H9 (cell line): Measurements from ENCODE around the gene DCAF6. TPM values are rescaled to one million over a fixed set of nuclear protein-coding genes. Genes with fewer than 3 reads are reported as not detected.

Source experiments
- DNase-seq: peaks from one replicate; pipeline ENCODE4 v3.0.0-alpha.2; 2017
- H2AFZ ChIP-seq: one replicate; pipeline ENCODE4 v1.6.1; 2013; ENCODE audit warnings: mild to moderate bottlenecking, low read length, control low read depth, moderate library complexity
- H2AK5ac ChIP-seq: 2 replicates; pipeline ENCODE4 v1.6.1; 2013; ENCODE audit warnings: low read length, control low read depth, mixed read lengths; ENCODE audit not compliant: insufficient read length
- H2BK120ac ChIP-seq: one replicate; pipeline ENCODE4 v1.6.1; 2013; ENCODE audit warnings: low read depth, mild to moderate bottlenecking, low read length, control low read depth, inconsistent platforms; ENCODE audit not compliant: poor library complexity, severe bottlenecking
- H2BK12ac ChIP-seq: 2 replicates; pipeline ENCODE4 v1.6.1; 2013; ENCODE audit warnings: low read length, control low read depth, mixed read lengths, low read depth; ENCODE audit not compliant: insufficient read length
- H2BK15ac ChIP-seq: 2 replicates; pipeline ENCODE4 v1.6.1; 2013; ENCODE audit warnings: low read depth, low read length, control low read depth
- H2BK20ac ChIP-seq: one replicate; pipeline ENCODE4 v1.6.1; 2013; ENCODE audit warnings: low read depth, mild to moderate bottlenecking, low read length, control low read depth, inconsistent platforms; ENCODE audit not compliant: poor library complexity, severe bottlenecking
- H2BK5ac ChIP-seq: 2 replicates; pipeline ENCODE4 v1.6.1; 2013; ENCODE audit warnings: low read length, control low read depth, mixed read lengths; ENCODE audit not compliant: insufficient read length
- H3K14ac ChIP-seq: 2 replicates; pipeline ENCODE4 v1.6.1; 2013; ENCODE audit warnings: low read length, control low read depth; ENCODE audit not compliant: insufficient read depth
- H3K18ac ChIP-seq: 2 replicates; pipeline ENCODE4 v1.6.1; 2013; ENCODE audit warnings: low read depth, mild to moderate bottlenecking, mixed read lengths, low read length, control low read depth; ENCODE audit not compliant: insufficient read length
- H3K23ac ChIP-seq: 2 replicates; pipeline ENCODE4 v1.6.1; 2013; ENCODE audit warnings: low read length, control low read depth, mixed read lengths, low read depth; ENCODE audit not compliant: insufficient read length
- H3K23me2 ChIP-seq: 2 replicates; pipeline ENCODE4 v1.6.1; 2013; ENCODE audit warnings: low read depth, mild to moderate bottlenecking, mixed read lengths, low read length, control low read depth; ENCODE audit not compliant: insufficient read length, poor library complexity, severe bottlenecking
- H3K27ac ChIP-seq: 2 replicates; pipeline ENCODE4 v1.5.1; 2013; ENCODE audit warnings: low read length, control low read depth, mixed read lengths, low read depth; ENCODE audit not compliant: insufficient read length
- H3K27me3 ChIP-seq: 2 replicates; pipeline ENCODE4 v1.6.1; 2013; ENCODE audit warnings: low read length, control low read depth, inconsistent platforms; ENCODE audit not compliant: insufficient read depth
- H3K4ac ChIP-seq: 2 replicates; pipeline ENCODE4 v1.6.1; 2013; ENCODE audit warnings: low read depth, mild to moderate bottlenecking, control low read depth, inconsistent platforms, low read length, moderate library complexity
- H3K4me1 ChIP-seq: 2 replicates; pipeline ENCODE4 v1.6.1; 2013; ENCODE audit warnings: low read length, control low read depth, inconsistent platforms; ENCODE audit not compliant: insufficient read depth
- H3K4me2 ChIP-seq: 2 replicates; pipeline ENCODE4 v1.6.1; 2013; ENCODE audit warnings: low read length, control low read depth, mixed read lengths; ENCODE audit not compliant: insufficient read length, insufficient read depth
- H3K56ac ChIP-seq: 2 replicates; pipeline ENCODE4 v1.6.1; 2013; ENCODE audit warnings: low read depth, mild to moderate bottlenecking, mixed read lengths, low read length, control low read depth; ENCODE audit not compliant: insufficient read length
- H3K79me1 ChIP-seq: 2 replicates; pipeline ENCODE4 v1.6.1; 2013; ENCODE audit warnings: low read depth, mild to moderate bottlenecking, moderate library complexity, low read length, control low read depth, inconsistent platforms; ENCODE audit not compliant: insufficient read depth, poor library complexity, severe bottlenecking
- H3K79me2 ChIP-seq: 2 replicates; pipeline ENCODE4 v1.6.1; 2013; ENCODE audit warnings: low read length, control low read depth, inconsistent platforms; ENCODE audit not compliant: insufficient read depth
- H3K9ac ChIP-seq: 2 replicates; pipeline ENCODE4 v1.6.1; 2013; ENCODE audit warnings: low read length, control low read depth, mixed read lengths; ENCODE audit not compliant: insufficient read length; ENCODE audit errors: extremely low read depth
- H3K9me3 ChIP-seq: one replicate; pipeline ENCODE4 v1.6.1; 2013; ENCODE audit warnings: low read depth, low read length, inconsistent platforms; ENCODE audit not compliant: control insufficient read depth
- H3T11ph ChIP-seq: one replicate; pipeline ENCODE4 v1.6.1; 2013; ENCODE audit warnings: mild to moderate bottlenecking, low read length, control low read depth, inconsistent platforms
- H4K20me1 ChIP-seq: one replicate; pipeline ENCODE4 v1.6.1; 2013; ENCODE audit not compliant: control insufficient read depth, insufficient read length, insufficient read depth
- H4K5ac ChIP-seq: 2 replicates; pipeline ENCODE4 v1.6.1; 2013; ENCODE audit warnings: low read depth, mild to moderate bottlenecking, mixed read lengths, low read length, control low read depth; ENCODE audit not compliant: insufficient read length
- H4K8ac ChIP-seq: replicated peaks from 2 replicates; pipeline ENCODE4 v1.6.1; 2013; ENCODE audit warnings: low read length, control low read depth, mixed read lengths, low read depth; ENCODE audit not compliant: insufficient read length
- H4K91ac ChIP-seq: 2 replicates; pipeline ENCODE4 v1.6.1; 2013; ENCODE audit warnings: low read depth, mild to moderate bottlenecking, moderate library complexity, mixed read lengths, low read length, control low read depth; ENCODE audit not compliant: insufficient read length
- H3K27ac Mint-ChIP-seq, 3 experiments: 2 replicates in 2 of 3; 3 replicates in 1 of 3; pipeline ENCODE4 v1.8.0; 2020 to 2021; ENCODE audit warnings: mixed read lengths in 3 of 3, mild to moderate bottlenecking in 1 of 3, moderate library complexity in 1 of 3
- H3K27me3 Mint-ChIP-seq: 2 replicates; pipeline ENCODE4 v1.8.0; 2021; ENCODE audit warnings: low read depth, mild to moderate bottlenecking, moderate library complexity, mixed read lengths
- H3K36me3 Mint-ChIP-seq, 3 experiments: 2 replicates in 2 of 3; 3 replicates in 1 of 3; pipeline ENCODE4 v1.8.0; 2020 to 2021; ENCODE audit warnings: low read depth in 3 of 3, mixed read lengths in 3 of 3; ENCODE audit not compliant: insufficient read depth in 1 of 3
- H3K4me1 Mint-ChIP-seq, 2 experiments: 2 replicates each; pipeline ENCODE4 v1.8.0; 2020; ENCODE audit warnings: mixed read lengths in 2 of 2
- H3K4me3 Mint-ChIP-seq, 2 experiments: 2 replicates in 1 of 2; 3 replicates in 1 of 2; pipeline ENCODE4 v1.8.0; 2020 to 2021; ENCODE audit warnings: mild to moderate bottlenecking in 2 of 2, mixed read lengths in 2 of 2, moderate library complexity in 1 of 2
- H3K9me3 Mint-ChIP-seq, 2 experiments: 2 replicates in 1 of 2; 3 replicates in 1 of 2; pipeline ENCODE4 v1.8.0; 2020; ENCODE audit warnings: mild to moderate bottlenecking in 2 of 2, mixed read lengths in 2 of 2, moderate library complexity in 1 of 2
- CTCF ChIP-seq: fragments of 200-600 bp; sonication (generic); conservative IDR thresholded peaks from 3 replicates; pipeline ENCODE4 v1.8.0; 2021; ENCODE audit warnings: antibody characterized with exemption, mild to moderate bottlenecking
- whole genome bisulfite sequencing: extraction: QIAGEN DNeasy Blood & Tissue Kit; methylation state at CpG from one replicate; pipeline ENCODE4 v1.1.7; 2013; ENCODE audit warnings: missing lambda C conversion rate, low lambda C conversion rate, mixed read lengths; ENCODE audit not compliant: insufficient read length; ENCODE audit errors: extremely low coverage; 5-methylcytosine and 5-hydroxymethylcytosine counted together
- total RNA-seq: library from RNA; stranded (reverse); gene quantifications from 2 replicates; pipeline ENCODE4 v1.2.1, GENCODE V29; 2021

Gene DCAF6
- total RNA-seq, 1 experiment from 2014 or later, result 16.0 TPM

- no peak for TF ChIP-seq CTCF
- no peak overlapping the region for H2BK12ac ChIP-seq
- no peak overlapping the region for H3K9ac ChIP-seq
- peaks cover 6 to 25% (median 13%) of the 10 kb centered on the region in 3 experiments for H3K36me3 Mint-ChIP-seq
- H3K27me3 Mint-ChIP-seq, result no peaks in the 10 kb centered on the region
- H3K27me3 ChIP-seq, result no peaks in the 10 kb centered on the region
- no peak overlapping the region for H3T11ph ChIP-seq
- no peak overlapping the region for H3K4me2 ChIP-seq
- no peak overlapping the region for H2AK5ac ChIP-seq
- no peak overlapping the region for H3K18ac ChIP-seq
- no peak for DNase-seq
- no peak overlapping the region for H2AFZ ChIP-seq
- H3K23ac ChIP-seq, result no peak overlapping the region
- no peak overlapping the region for H4K8ac ChIP-seq
- H2BK20ac ChIP-seq, result no peak overlapping the region
- H3K4me1 Mint-ChIP-seq, result peaks cover 0 to 15% of the 10 kb centered on the region in 2 experiments; a peak in 2 of 4 replicates
- no peaks in the 10 kb centered on the region for H3K79me1 ChIP-seq
- H3K9me3 Mint-ChIP-seq, result peaks cover 0 to 2% of the 10 kb centered on the region in 2 experiments; a peak in 1 of 5 replicates
- no peak overlapping the region for H3K27ac ChIP-seq
- H3K79me2 ChIP-seq, result peaks cover 2% of the 10 kb centered on the region; the same call in 1 of the 2 replicates
- H2BK120ac ChIP-seq, result no peak overlapping the region
- no peak overlapping the region for H3K14ac ChIP-seq
- no peak overlapping the region for H3K27ac Mint-ChIP-seq
- no peak overlapping the region for H3K56ac ChIP-seq
- H4K20me1 ChIP-seq, result no peaks in the 10 kb centered on the region
- no CpG with 5 or more reads among the region's 9 CpGs for WGBS
- no peak overlapping the region for H3K4me3 Mint-ChIP-seq
- H4K5ac ChIP-seq, result no peak overlapping the region
- H3K23me2 ChIP-seq, result no peaks in the 10 kb centered on the region
- H2BK5ac ChIP-seq, result no peak overlapping the region
- no peak overlapping the region for H2BK15ac ChIP-seq
- H4K91ac ChIP-seq, result no peak overlapping the region
- H3K4me1 ChIP-seq, result no peaks in the 10 kb centered on the region; the same call in 1 of the 2 replicates
- H3K4ac ChIP-seq, result no peak overlapping the region
- H3K9me3 ChIP-seq, result no peaks in the 10 kb centered on the region
Observed at GRCh38 chr1:167981933-167982332, 45.5 kb downstream of the DCAF6 start.
